HepG2 (cell line): Measurements from ENCODE around the gene INO80. TPM values are rescaled to one million over a fixed set of nuclear protein-coding genes. Genes with fewer than 3 reads are reported as not detected.

Experiments used
- ATAC-seq: fragments of 200-7000 bp; cut with Tn5 transposase; 3 replicates; pipeline ENCODE4 v1.9.1; 2020; ENCODE audit warnings: mild to moderate bottlenecking, moderate library complexity
- BruUV-seq: library from RNA; stranded (reverse); fragments of 400-500 nt; replicated peaks from 2 replicates; lab custom pipeline; 2021; lab: Mats Ljungman, UMichigan
- CTCF ChIA-PET: fragments of 300-600 bp; formaldehyde crosslinking; extraction: SDS; loops from one replicate; lab custom pipeline; 2021; ENCODE audit warnings: low total read pairs, inconsistent platforms, low intra/inter-chr PET ratio; lab: Yijun Ruan, JAX
- POLR2A ChIA-PET: fragments of 350-600 bp; sonication (Branson Sonifier 250); formaldehyde crosslinking; loops from one replicate; lab custom pipeline; 2020; ENCODE audit warnings: antibody characterized with exemption, inconsistent platforms; lab: Yijun Ruan, JAX
- DNase-seq: peaks from one replicate; pipeline ENCODE4 v3.0.0-alpha.2; 2015; ENCODE audit warnings: low spot score
- FAIRE-seq: peaks from 3 replicates; lab custom pipeline; 2011; peaks lifted over from hg19 to GRCh38; lab: Jason Lieb, UNC
- H2AFZ ChIP-seq: one replicate; pipeline ENCODE4 v1.6.1; 2011; ENCODE audit warnings: low read length, inconsistent platforms
- H3K27ac ChIP-seq: fragments of 300-600 bp; 3 replicates; pipeline ENCODE4 v1.8.0; 2011; ENCODE audit warnings: mixed run types, mild to moderate bottlenecking, mixed read lengths, low read length, inconsistent platforms; ENCODE audit not compliant: insufficient read depth; ENCODE audit errors: extremely low read length
- H3K27me3 ChIP-seq, 2 experiments: fragments of 200-600 bp in 1 of 2; 2 replicates in 1 of 2; 3 replicates in 1 of 2; pipeline versions ENCODE4 v1.6.0 to v1.8.0; 2011; ENCODE audit warnings: low read length in 2 of 2, mild to moderate bottlenecking in 2 of 2, moderate library complexity in 2 of 2, inconsistent platforms in 1 of 2; ENCODE audit not compliant: insufficient read depth in 2 of 2, control insufficient read depth in 1 of 2
- H3K36me3 ChIP-seq, 2 experiments: fragments of 200-600 bp in 1 of 2; replicated peaks in 1 of 2; 2 replicates in 1 of 2; 3 replicates in 1 of 2; pipeline versions ENCODE4 v1.5.1 to v1.8.0; 2011; ENCODE audit warnings: low read length in 2 of 2, inconsistent platforms in 1 of 2; ENCODE audit not compliant: insufficient read depth in 2 of 2, control insufficient read depth in 1 of 2
- H3K4me1 ChIP-seq: 2 replicates; pipeline ENCODE4 v1.5.1; 2012; ENCODE audit warnings: low read length, inconsistent platforms; ENCODE audit not compliant: insufficient read depth
- H3K4me2 ChIP-seq: 2 replicates; pipeline ENCODE4 v1.6.0; 2011; ENCODE audit warnings: low read depth, low read length, inconsistent platforms
- H3K4me3 ChIP-seq, 3 experiments: fragments of 200-600 bp in 1 of 3; sonication (generic), shearing (Covaris generic) in 1 of 3; replicated peaks in 1 of 3; 2 replicates each; pipeline ENCODE4 v1.5.1; 2011 to 2016; ENCODE audit warnings: low read length in 3 of 3, inconsistent platforms in 2 of 3, low read depth in 2 of 3, mild to moderate bottlenecking in 2 of 3, control low read depth in 1 of 3, mixed read lengths in 1 of 3; ENCODE audit not compliant: insufficient read depth in 1 of 3
- H3K79me2 ChIP-seq: one replicate; pipeline ENCODE4 v1.6.1; 2011; ENCODE audit warnings: low read length, inconsistent platforms; ENCODE audit not compliant: insufficient read depth
- H3K9ac ChIP-seq: 2 replicates; pipeline ENCODE4 v1.6.0; 2011; ENCODE audit warnings: mild to moderate bottlenecking, low read depth, low read length, inconsistent platforms; ENCODE audit not compliant: insufficient read depth
- H3K9me3 ChIP-seq: 2 replicates; pipeline ENCODE4 v1.5.1; 2012; ENCODE audit warnings: mild to moderate bottlenecking, low read length
- H4K20me1 ChIP-seq: 2 replicates; pipeline ENCODE4 v1.6.0; 2011; ENCODE audit warnings: inconsistent platforms, mild to moderate bottlenecking, low read length, moderate library complexity; ENCODE audit not compliant: insufficient read depth
- EED ChIP-seq: sonication (generic); formaldehyde crosslinking; IDR thresholded peaks from 2 replicates; pipeline ENCODE4 v1.5.0; 2020; ENCODE audit warnings: mild to moderate bottlenecking, missing genetic modification reagents
- EZH2 ChIP-seq: conservative IDR thresholded peaks from 2 replicates; pipeline ENCODE4 v1.6.1; 2012; ENCODE audit warnings: mild to moderate bottlenecking, low read depth, low read length, moderate library complexity
- HOXD1 ChIP-seq: sonication (generic); formaldehyde crosslinking; IDR thresholded peaks from 2 replicates; pipeline ENCODE4 v1.5.0; 2020; ENCODE audit warnings: missing genetic modification reagents
- MAZ ChIP-seq, 2 experiments: sonication (generic) in 1 of 2; formaldehyde crosslinking in 1 of 2; IDR thresholded peaks; 2 replicates each; pipeline versions ENCODE4 v1.5.0 to v1.6.1; 2012 to 2020; ENCODE audit warnings: low read depth in 2 of 2, mild to moderate bottlenecking in 2 of 2, borderline replicate concordance in 1 of 2, improper control_type of control experiment in 1 of 2, low read length in 1 of 2, missing genetic modification reagents in 1 of 2, moderate library complexity in 1 of 2
- MXD1 ChIP-seq: sonication (generic); formaldehyde crosslinking; IDR thresholded peaks from 2 replicates; pipeline ENCODE4 v1.4.0; 2020; ENCODE audit warnings: mild to moderate bottlenecking, missing genetic modification reagents
- RBM22 ChIP-seq: fragments of 200-400 bp; formaldehyde crosslinking; optimal IDR thresholded peaks from 2 replicates; pipeline ENCODE3; 2017; ENCODE audit warnings: mild to moderate bottlenecking, low read length, moderate library complexity
- SIN3A ChIP-seq: IDR thresholded peaks from 2 replicates; pipeline ENCODE4 v1.6.1; 2011; ENCODE audit warnings: low read depth, mild to moderate bottlenecking, control low read depth, low read length, borderline replicate concordance
- ZNF407 ChIP-seq: sonication (generic); formaldehyde crosslinking; IDR thresholded peaks from one replicate; pipeline ENCODE4 v1.5.1; 2020; ENCODE audit warnings: mild to moderate bottlenecking, missing genetic modification reagents; ENCODE audit errors: not compliant biosample characterization
- ZNF674 ChIP-seq: sonication (generic); formaldehyde crosslinking; IDR thresholded peaks from 2 replicates; pipeline ENCODE4 v1.5.0; 2020; ENCODE audit warnings: low read depth, mild to moderate bottlenecking, missing genetic modification reagents
- ZNF747 ChIP-seq: sonication (generic); formaldehyde crosslinking; IDR thresholded peaks from 2 replicates; pipeline ENCODE4 v1.8.1; 2023; ENCODE audit warnings: missing genetic modification reagents, mild to moderate bottlenecking, borderline replicate concordance
- ZSCAN22 ChIP-seq: sonication (generic); formaldehyde crosslinking; IDR thresholded peaks from 2 replicates; pipeline ENCODE4 v1.4.0; 2020; ENCODE audit warnings: mild to moderate bottlenecking, missing genetic modification reagents
- WGBS: methylation state at CpG from one replicate; pipeline ENCODE4 v1.1.6; 2017; ENCODE audit warnings: low lambda C conversion rate; 5-methylcytosine and 5-hydroxymethylcytosine counted together
- in situ Hi-C: cut with HindIII; loops from 2 replicates; pipeline ENCODE4 v1.10.0; 2017; ENCODE audit warnings: low pct_unique_long_range_greater_than_20kb; ENCODE audit not compliant: extremely low pct_ligation_motif_present
- intact Hi-C: fragments of 100-400 bp; cut with micrococcal nuclease; formaldehyde crosslinking; loops from one replicate; pipeline ENCODE4 v1.10.0; 2022; ENCODE audit not compliant: unreplicated experiment
- polyA plus RNA-seq, 8 experiments: library from polyadenylated mRNA; depleted of rRNA in 3 of 8; stranded (reverse) in 7 of 8; unstranded in 1 of 8; fragments of >200 nt; fragmentation: Illumina TruSeq in 4 of 8; extraction: Trizol in 4 of 8; gene quantifications; 2 replicates each; pipeline versions ENCODE4 v1.2.1 to v1.2.3, GENCODE V29; 2011 to 2016; ENCODE audit warnings: low read depth in 4 of 8, missing spikeins in 1 of 8, mixed read lengths in 1 of 8; ENCODE audit not compliant: insufficient read depth in 1 of 8
- total RNA-seq, 5 experiments: library from RNA; depleted of rRNA; stranded (reverse); fragments of >200 nt; fragmentation: Illumina TruSeq; extraction: Trizol; gene quantifications; 2 replicates each; pipeline ENCODE4 v1.2.3, GENCODE V29; 2016; ENCODE audit warnings: low read depth in 1 of 5

INO80 gene
- total and polyA plus RNA-seq, 2 of the 13 experiments (the other 11 are each of a cell fraction or from before 2014, with no cell fraction given): 3.6 to 14.8 TPM

GRCh38 chr15:40931300-40932142 lies 184.6 kb downstream of the INO80 start:
- FAIRE-seq (no peak), DNase-seq (no peak), ATAC-seq (no peak)
- POLR2A ChIA-PET: interaction anchor here (1.3 to 1.9 kb wide), 2 partner anchors 10 to 17 kb away, joined by 3 to 7 read pairs; no protein-coding TSS in a partner anchor
- Histone ChIP-seq H3K4me3 (peak overlapping the region in 2 of 3 experiments; percentile 49 to 70; a peak in 3 of 6 replicates), H3K27ac (no peak overlapping the region), H4K20me1 (no peaks in the 10 kb centered on the region), H3K36me3 (no peaks in the 10 kb centered on the region), H3K79me2 (no peaks in the 10 kb centered on the region), H2AFZ (no peak overlapping the region), H3K4me2 (peak overlapping the region; percentile 96), H3K9ac (no peak overlapping the region), H3K9me3 (no peaks in the 10 kb centered on the region), H3K27me3 (peaks cover 9 to 50% of the 10 kb centered on the region in 2 experiments), H3K4me1 (peaks cover 99% of the 10 kb centered on the region)
- in situ Hi-C loops: no loop called here
- no TSS peak for BruUV-seq
- 75% methylated on average over 13 of the region's 16 CpGs for WGBS
- CTCF ChIA-PET: no interaction called here
- intact Hi-C loops: no loop called here
- peak; percentile 24 for TF ChIP-seq ZNF407
- no peak for TF ChIP-seq HOXD1 (CRISPR knock-in tag)
- TF ChIP-seq ZSCAN22 (CRISPR knock-in tag): peak; percentile 90
- no peak for TF ChIP-seq MAZ (IDR thresholded peaks at IDR 0.05; ENCODE audit: borderline replicate concordance, low read depth, low read length)
- TF ChIP-seq MAZ (CRISPR knock-in tag; IDR thresholded peaks at IDR 0.05; ENCODE audit: low read depth): 0 out of 2 replicates have a peak, but pooled peaks have one; percentile 5
- TF ChIP-seq SIN3A: 0 out of 2 replicates have a peak, but pooled peaks have one; percentile 20
- peak; percentile 51; the same call in 1 of the 2 replicates for TF ChIP-seq ZNF747
- no peak for TF ChIP-seq EZH2
- TF ChIP-seq EED (CRISPR knock-in tag): 0 out of 2 replicates have a peak, but pooled peaks have one; percentile 17
- TF ChIP-seq MXD1 (CRISPR knock-in tag): 0 out of 2 replicates have a peak, but pooled peaks have one; percentile 13
- no peak for TF ChIP-seq RBM22
- TF ChIP-seq ZNF674: no peak
